Neural cell (in vitro differentiated cells): ENCODE data around the gene HIVEP3. TPM values are rescaled to one million over a fixed set of nuclear protein-coding genes. Genes with fewer than 3 reads are reported as not detected.

Experiments used
- H2AFZ ChIP-seq: fragments of 200-600, 300-800 bp; sonication (generic), shearing (Covaris generic); 2 replicates; pipeline ENCODE4 v1.6.0; 2014; ENCODE audit warnings: low read depth, mild to moderate bottlenecking, antibody characterized with exemption, low read length, moderate library complexity
- H3F3A ChIP-seq: fragments of 200-600 bp; shearing (Covaris generic); 2 replicates; pipeline ENCODE4 v1.6.1; 2016; ENCODE audit warnings: mild to moderate bottlenecking, moderate library complexity, mixed read lengths, antibody characterized with exemption, low read length; ENCODE audit not compliant: insufficient read depth, poor library complexity, severe bottlenecking
- H3K27ac ChIP-seq: fragments of 200-600, 300-800 bp; sonication (generic), shearing (Covaris generic); 2 replicates; pipeline ENCODE4 v1.5.1; 2014; ENCODE audit warnings: mild to moderate bottlenecking, low read length, moderate library complexity
- H3K27me3 ChIP-seq: fragments of 300-800, 200-600 bp; sonication (generic), shearing (Covaris generic); 2 replicates; pipeline ENCODE4 v1.6.0; 2014; ENCODE audit warnings: mild to moderate bottlenecking, low read depth, low read length, moderate library complexity; ENCODE audit not compliant: insufficient read depth
- H3K36me3 ChIP-seq: fragments of 300-800, 200-600 bp; sonication (generic), shearing (Covaris generic); 2 replicates; pipeline ENCODE4 v1.5.1; 2014; ENCODE audit warnings: mild to moderate bottlenecking, antibody characterized with exemption, low read length, moderate library complexity; ENCODE audit not compliant: insufficient read depth
- H3K4me2 ChIP-seq: fragments of 300-800, 200-600 bp; sonication (generic), shearing (Covaris generic); 2 replicates; pipeline ENCODE4 v1.6.0; 2014; ENCODE audit warnings: mild to moderate bottlenecking, low read length
- H3K4me3 ChIP-seq: fragments of 300-800, 200-600 bp; sonication (generic), shearing (Covaris generic); 2 replicates; pipeline ENCODE4 v1.5.1; 2014; ENCODE audit warnings: mild to moderate bottlenecking, low read length, moderate library complexity
- H3K79me2 ChIP-seq: fragments of 200-600 bp; shearing (Covaris generic); replicated peaks from 2 replicates; pipeline ENCODE4 v1.6.0; 2014; ENCODE audit warnings: mild to moderate bottlenecking, low read length, moderate library complexity; ENCODE audit not compliant: insufficient read depth
- H3K9ac ChIP-seq: fragments of 300-800, 200-600 bp; sonication (generic), shearing (Covaris generic); 2 replicates; pipeline ENCODE4 v1.6.1; 2016; ENCODE audit warnings: mild to moderate bottlenecking, low read length, mixed read lengths
- H3K9me2 ChIP-seq: fragments of 200-600 bp; shearing (Covaris generic); 2 replicates; pipeline ENCODE4 v1.6.1; 2016; ENCODE audit warnings: mild to moderate bottlenecking, low read length, mixed read lengths; ENCODE audit not compliant: insufficient read depth
- H3K9me3 ChIP-seq: fragments of 200-600, 300-800 bp; sonication (generic), shearing (Covaris generic); 2 replicates; pipeline ENCODE4 v1.6.1; 2016; ENCODE audit warnings: mild to moderate bottlenecking, mixed run types, low read length, moderate library complexity, mixed read lengths
- H4K20me1 ChIP-seq: fragments of 200-600 bp; shearing (Covaris generic); 2 replicates; pipeline ENCODE4 v1.6.1; 2016; ENCODE audit warnings: mild to moderate bottlenecking, mixed run types; ENCODE audit not compliant: insufficient read depth
- CTCF ChIP-seq: fragments of 450-650 bp; IDR thresholded peaks from 2 replicates; pipeline ENCODE4 v1.5.1; 2014; ENCODE audit warnings: antibody characterized with exemption, mild to moderate bottlenecking, moderate library complexity; ENCODE audit not compliant: poor library complexity, severe bottlenecking
- EP300 ChIP-seq: fragments of 450-650 bp; conservative IDR thresholded peaks from 2 replicates; pipeline ENCODE4 v1.6.1; 2014; ENCODE audit warnings: antibody characterized with exemption, mild to moderate bottlenecking, moderate library complexity; ENCODE audit not compliant: poor library complexity, severe bottlenecking
- EZH2 ChIP-seq: fragments of 200-600, 300-800 bp; shearing (Covaris generic), sonication (generic); IDR thresholded peaks from 2 replicates; pipeline ENCODE4 v1.6.1; 2014; ENCODE audit warnings: antibody characterized with exemption, low read length, borderline replicate concordance, mild to moderate bottlenecking; ENCODE audit not compliant: insufficient read depth, poor library complexity, severe bottlenecking
- MXI1 ChIP-seq: fragments of 450-650 bp; conservative IDR thresholded peaks from 2 replicates; pipeline ENCODE4 v1.6.1; 2014; ENCODE audit warnings: antibody characterized with exemption, mild to moderate bottlenecking; ENCODE audit not compliant: poor library complexity, severe bottlenecking
- POLR2AphosphoS5 ChIP-seq: IDR thresholded peaks from 2 replicates; pipeline ENCODE4 v1.6.1; 2012
- RAD21 ChIP-seq: fragments of 450-650 bp; conservative IDR thresholded peaks from 2 replicates; pipeline ENCODE4 v1.6.1; 2014; ENCODE audit warnings: antibody characterized with exemption, mild to moderate bottlenecking, moderate library complexity
- REST ChIP-seq: IDR thresholded peaks from 2 replicates; pipeline ENCODE4 v1.6.1; 2012; ENCODE audit warnings: borderline replicate concordance
- SMC3 ChIP-seq: fragments of 450-650 bp; conservative IDR thresholded peaks from 2 replicates; pipeline ENCODE4 v1.6.1; 2014; ENCODE audit warnings: antibody characterized with exemption, mild to moderate bottlenecking, moderate library complexity; ENCODE audit not compliant: poor library complexity
- TAF1 ChIP-seq: IDR thresholded peaks from 2 replicates; pipeline ENCODE4 v1.6.1; 2012; ENCODE audit warnings: low read depth
- polyA plus RNA-seq: library from polyadenylated mRNA; depleted of rRNA; stranded (reverse); fragments of >200 nt; gene quantifications from 2 replicates; pipeline ENCODE4 v1.2.3, GENCODE V29; 2014

The HIVEP3 gene
- polyA plus RNA-seq, 1 donor from 2014 or later = 2.6 TPM

GRCh38 chr1:41682149-41682548 lies 236.6 kb downstream of the HIVEP3 start:
- Histone ChIP-seq H3K4me2 (no peak overlapping the region), H3K79me2 (no peaks in the 10 kb centered on the region), H2AFZ (no peak overlapping the region), H4K20me1 (no peaks in the 10 kb centered on the region), H3K27ac (no peak overlapping the region), H3K9me2 (no peaks in the 10 kb centered on the region), H3F3A (no peaks in the 10 kb centered on the region), H3K9ac (no peak overlapping the region), H3K9me3 (no peaks in the 10 kb centered on the region), H3K27me3 (no peaks in the 10 kb centered on the region), H3K4me3 (no peak overlapping the region), H3K36me3 (no peaks in the 10 kb centered on the region)
- TF ChIP-seq REST (no peak), CTCF (no peak), RAD21 (no peak), TAF1 (no peak), MXI1 (no peak), EZH2 (no peak), EP300 (no peak), SMC3 (no peak), POLR2AphosphoS5 (no peak)

- Histone ChIP-seq H4K20me1 (no peaks in the 10 kb centered on the region), H3K4me3 (no peak overlapping the region), H3K79me2 (no peaks in the 10 kb centered on the region), H3K4me2 (no peak overlapping the region), H3K9ac (no peak overlapping the region), H2AFZ (no peak overlapping the region), H3K9me2 (no peaks in the 10 kb centered on the region), H3K27me3 (no peaks in the 10 kb centered on the region), H3K9me3 (no peaks in the 10 kb centered on the region), H3K36me3 (no peaks in the 10 kb centered on the region), H3F3A (no peaks in the 10 kb centered on the region), H3K27ac (no peak overlapping the region)
- TF ChIP-seq CTCF = no peak
- TF ChIP-seq EZH2 = no peak
- TF ChIP-seq REST = no peak
- TF ChIP-seq SMC3 = no peak
- TF ChIP-seq TAF1 = no peak
- TF ChIP-seq MXI1 = no peak
- no peak for TF ChIP-seq POLR2AphosphoS5
- no peak for TF ChIP-seq RAD21
- TF ChIP-seq EP300 = no peak
Measured at GRCh38 chr1:41681331-41682098, 237.2 kb downstream of the HIVEP3 start.
